Astrocyte of the spinal cord (primary cell): Measurements from ENCODE around the gene TFF1.

Source experiments
- DNase-seq: peaks from one replicate; pipeline ENCODE4 v3.0.0; 2011; ENCODE audit warnings: low read depth, low spot score
- H3K4me3 ChIP-seq: 2 replicates; pipeline ENCODE4 v1.5.1; 2011; ENCODE audit warnings: low read depth, mild to moderate bottlenecking, low read length, moderate library complexity
- CTCF ChIP-seq: IDR thresholded peaks from 2 replicates; pipeline ENCODE4 v1.5.1; 2012; ENCODE audit warnings: low read depth, mild to moderate bottlenecking, low read length, inconsistent platforms
- in situ Hi-C: cut with HindIII; loops from 2 replicates; pipeline ENCODE4 v1.10.0; 2017; ENCODE audit warnings: low sequenced_read_pairs

TFF1 gene

GRCh38 chr21:42374457-42374856, 8.1 kb upstream of the TFF1 start:
- in situ Hi-C loops: no loop called here
- no peak for DNase-seq

GRCh38 chr21:42373908-42374455, 7.6 kb upstream of the TFF1 start:
- TF ChIP-seq CTCF: no peak
- H3K4me3 ChIP-seq: no peak overlapping the region
- in situ Hi-C loops: no loop called here
- DNase-seq: no peak

More at GRCh38 chr21:42374457-42374856, 8.1 kb upstream of the TFF1 start:
- no peak overlapping the region for H3K4me3 ChIP-seq
- no peak for TF ChIP-seq CTCF

- TF ChIP-seq CTCF: no peak
- H3K4me3 ChIP-seq: no peak overlapping the region
- no peak for DNase-seq
- in situ Hi-C loops: no loop called here
Observed at GRCh38 chr21:42373196-42373907, 7.0 kb upstream of the TFF1 start.

- TF ChIP-seq CTCF: no peak
- no peak for DNase-seq
- in situ Hi-C loops: no loop called here
- H3K4me3 ChIP-seq: no peak overlapping the region
Observed at GRCh38 chr21:42370894-42371654, 4.7 kb upstream of the TFF1 start.

GRCh38 chr21:42369821-42370220, 3.5 kb upstream of the TFF1 start:
- in situ Hi-C loops: no loop called here

More at GRCh38 chr21:42369821-42370220, 3.5 kb upstream of the TFF1 start:
- DNase-seq: no peak
- H3K4me3 ChIP-seq: no peak overlapping the region
- no peak for TF ChIP-seq CTCF
